GM19240 (cell line): ENCODE measurements around the gene B3GALT5.

Experiments used
- DNase-seq: peaks from one replicate; pipeline ENCODE4 v3.0.0; 2011; ENCODE audit warnings: low spot score; ENCODE audit not compliant: insufficient read length

The B3GALT5 gene

GRCh38 chr21:39645331-39645730, 32.6 kb downstream of the B3GALT5 start:
- DNase-seq: no peak

- no peak for DNase-seq
Observed at GRCh38 chr21:39647476-39647875, 34.7 kb downstream of the B3GALT5 start.

- DNase-seq: no peak
Observed at GRCh38 chr21:39648879-39649278, 36.1 kb downstream of the B3GALT5 start.

- DNase-seq: no peak
Observed at GRCh38 chr21:39649526-39649925, 36.8 kb downstream of the B3GALT5 start.

GRCh38 chr21:39650306-39650705, 37.6 kb downstream of the B3GALT5 start:
- no peak for DNase-seq

- DNase-seq: no peak
Observed at GRCh38 chr21:39650801-39651200, 38.1 kb downstream of the B3GALT5 start.

- no peak for DNase-seq
Observed at GRCh38 chr21:39651206-39651605, 38.5 kb downstream of the B3GALT5 start.

- no peak for DNase-seq
Observed at GRCh38 chr21:39654951-39655350, 42.2 kb downstream of the B3GALT5 start.

GRCh38 chr21:39655589-39655988, 42.8 kb downstream of the B3GALT5 start:
- DNase-seq: no peak

GRCh38 chr21:39656209-39656608, 43.5 kb downstream of the B3GALT5 start:
- DNase-seq: no peak

GRCh38 chr21:39657091-39657689, 44.5 kb downstream of the B3GALT5 start:
- DNase-seq: no peak

- no peak for DNase-seq
Observed at GRCh38 chr21:39658066-39658465, 45.3 kb downstream of the B3GALT5 start.

GRCh38 chr21:39659070-39659815, 46.5 kb downstream of the B3GALT5 start:
- no peak for DNase-seq

- DNase-seq: no peak
Observed at GRCh38 chr21:39660191-39660980, 47.6 kb downstream of the B3GALT5 start.

GRCh38 chr21:39661121-39661520, 48.4 kb downstream of the B3GALT5 start:
- DNase-seq: no peak

- no peak for DNase-seq
Observed at GRCh38 chr21:39661740-39662139, 49.0 kb downstream of the B3GALT5 start.

- no peak for DNase-seq
Observed at GRCh38 chr21:39662411-39662953, 49.7 kb downstream of the B3GALT5 start.

GRCh38 chr21:39663066-39663465, 50.3 kb downstream of the B3GALT5 start:
- DNase-seq: no peak

- no peak for DNase-seq
Observed at GRCh38 chr21:39663742-39664492, 51.2 kb downstream of the B3GALT5 start.

GRCh38 chr21:39664586-39664985, 51.8 kb downstream of the B3GALT5 start:
- no peak for DNase-seq

GRCh38 chr21:39666026-39666425, 53.3 kb downstream of the B3GALT5 start:
- DNase-seq: no peak
